Renal pelvis (tissue), 12 donors: ENCODE results near the gene INO80D. TPM values are rescaled to one million over a fixed set of nuclear protein-coding genes. Genes with fewer than 3 reads are reported as not detected.
A peak's percentile ranks its signal among the peaks of the same experiment; 100 is the strongest.
"Not testable (repeated sequence)": the region's sequence is repeated elsewhere in the genome, so short reads cannot be mapped to it uniquely, and the experiment has no call there.

Source experiments
- DNase-seq: peaks from one replicate; pipeline ENCODE4 v3.0.0-alpha.2; 2013
- long read RNA-seq, 16 experiments: transcript quantifications; one replicate each; lab custom pipeline, GENCODE V29; 2026
- polyA plus RNA-seq, 3 donors: library from polyadenylated mRNA; unstranded; fragments of 120-200 nt; gene quantifications; one replicate each; pipeline ENCODE4 v1.2.1, GENCODE V29; 2013; ENCODE audit not compliant: insufficient read length in 3 of 3

Gene INO80D, protein sequence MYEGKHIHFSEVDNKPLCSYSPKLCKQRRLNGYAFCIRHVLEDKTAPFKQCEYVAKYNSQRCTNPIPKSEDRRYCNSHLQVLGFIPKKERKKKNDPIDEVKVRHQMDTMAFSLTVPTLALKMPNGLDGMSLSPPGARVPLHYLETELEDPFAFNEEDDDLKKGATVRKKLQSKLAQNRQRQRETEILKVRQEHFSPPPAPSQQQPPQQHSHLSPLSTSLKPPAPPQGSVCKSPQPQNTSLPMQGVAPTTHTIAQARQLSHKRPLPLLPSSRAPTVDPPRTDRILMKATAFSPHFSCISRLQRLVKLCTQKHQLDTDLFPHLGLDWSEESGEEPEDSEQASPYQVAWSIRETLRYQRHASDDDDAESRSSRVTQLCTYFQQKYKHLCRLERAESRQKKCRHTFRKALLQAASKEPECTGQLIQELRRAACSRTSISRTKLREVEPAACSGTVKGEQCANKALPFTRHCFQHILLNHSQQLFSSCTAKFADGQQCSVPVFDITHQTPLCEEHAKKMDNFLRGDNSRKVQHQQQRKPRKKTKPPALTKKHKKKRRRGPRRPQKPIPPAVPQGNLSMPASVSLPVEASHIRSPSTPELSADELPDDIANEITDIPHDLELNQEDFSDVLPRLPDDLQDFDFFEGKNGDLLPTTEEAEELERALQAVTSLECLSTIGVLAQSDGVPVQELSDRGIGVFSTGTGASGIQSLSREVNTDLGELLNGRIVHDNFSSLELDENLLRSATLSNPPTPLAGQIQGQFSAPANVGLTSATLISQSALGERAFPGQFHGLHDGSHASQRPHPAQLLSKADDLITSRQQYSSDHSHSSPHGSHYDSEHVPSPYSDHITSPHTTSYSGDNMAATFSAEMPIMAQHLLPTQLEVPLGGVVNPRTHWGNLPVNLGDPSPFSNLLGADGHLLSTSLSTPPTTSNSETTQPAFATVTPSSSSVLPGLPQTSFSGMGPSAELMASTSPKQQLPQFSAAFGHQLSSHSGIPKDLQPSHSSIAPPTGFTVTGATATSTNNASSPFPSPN
- 10 to 100 TPM in 2 of 3 donors, 1 to 10 TPM in 1; 8.2 to 10.7 (median 10.6) TPM for polyA plus RNA-seq
- long read RNA-seq, donor 1: 0 reads
- long read RNA-seq, donor 2: 0 reads
- long read RNA-seq, donor 3: 0 reads
- long read RNA-seq, donor 4: 0 reads
- long read RNA-seq, donor 5: 0 reads
- long read RNA-seq, donor 6: 0 reads
- long read RNA-seq, donor 7: 0 reads
- long read RNA-seq, donor 8: 0 reads
- long read RNA-seq, donor 9: 0 reads
- long read RNA-seq, donor 10: 0 reads
- long read RNA-seq, donor 11: 0 reads
- long read RNA-seq, donor 12, full-length matches to known transcripts: 1 of 7 reads
- long read RNA-seq, donor 12, partial matches to known transcripts: 0 of 7 reads
- long read RNA-seq, donor 12, other reads (novel, unspliced or antisense): 6 of 7 reads
- long read RNA-seq, donor 13: 0 reads
- long read RNA-seq, donor 14: 0 reads
- long read RNA-seq, donor 15, partial matches to known transcripts: 0 of 9 reads
- long read RNA-seq, donor 15, other reads (novel, unspliced or antisense): 9 of 9 reads
- long read RNA-seq, donor 16: 0 reads

DNA sequence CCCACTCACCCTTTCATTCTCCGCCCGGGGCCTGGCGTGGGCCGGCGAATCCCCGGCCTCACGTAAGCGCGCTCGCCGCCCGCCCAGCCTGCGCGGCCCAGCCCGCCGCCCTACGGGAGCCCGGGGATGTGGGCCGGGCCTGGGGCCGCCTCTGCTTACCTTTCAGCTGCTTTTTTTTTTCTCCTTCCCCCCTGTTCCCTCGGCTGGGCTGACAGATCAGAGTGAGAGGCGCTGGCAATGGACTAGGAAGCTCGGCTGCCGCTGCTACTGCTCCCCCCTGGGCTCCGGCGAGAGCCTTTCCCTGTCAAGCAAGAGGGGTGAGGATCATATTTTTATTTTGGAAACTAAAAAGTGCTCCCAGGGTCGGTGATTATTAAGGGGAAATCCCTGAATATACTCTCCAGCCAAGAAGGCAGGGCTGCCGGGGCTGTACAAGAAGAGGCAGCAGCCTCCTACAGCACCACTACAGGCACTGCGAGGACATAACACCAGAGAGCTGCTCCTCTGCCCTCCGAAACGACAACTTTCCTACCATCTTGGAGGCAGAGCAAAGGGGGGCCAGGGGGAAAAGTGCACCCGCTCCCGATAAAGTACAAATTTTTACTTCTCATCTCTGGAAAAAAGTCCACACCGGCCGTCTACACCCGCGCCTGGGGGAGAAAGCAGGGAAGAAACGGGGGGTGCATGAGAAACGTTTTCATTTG lies at the start of gene INO80D:
Gene INO80D (minus strand): TSS at position 433 of the 704 bp plus-strand sequence. CDS start 23,158 bp downstream, outside the sequence.
- DNase-seq: peak; percentile 82

- no peak for DNase-seq
These were observed 41.7 kb upstream of the INO80D start for GRCh38 chr2:206127656-206128055.

DNA sequence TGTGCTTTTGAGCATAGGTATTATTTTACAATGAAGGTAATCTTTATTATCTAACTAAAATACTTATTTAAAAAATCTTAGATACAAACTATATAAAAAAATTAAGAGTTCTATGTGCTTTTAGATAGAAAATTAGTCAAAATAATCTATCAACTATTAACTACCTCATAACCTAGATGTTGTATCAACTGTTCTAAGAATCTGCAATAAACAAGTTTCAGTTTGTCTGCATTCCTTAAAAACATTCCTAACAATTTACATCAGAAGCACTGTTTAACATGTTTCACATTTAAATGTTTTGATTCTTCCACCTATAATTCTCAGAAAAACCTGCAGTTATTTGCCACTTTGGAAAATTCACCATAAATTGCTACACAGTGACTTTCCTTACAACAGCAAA lies 39.9 kb upstream of the INO80D start:
- no peak for DNase-seq

DNA sequence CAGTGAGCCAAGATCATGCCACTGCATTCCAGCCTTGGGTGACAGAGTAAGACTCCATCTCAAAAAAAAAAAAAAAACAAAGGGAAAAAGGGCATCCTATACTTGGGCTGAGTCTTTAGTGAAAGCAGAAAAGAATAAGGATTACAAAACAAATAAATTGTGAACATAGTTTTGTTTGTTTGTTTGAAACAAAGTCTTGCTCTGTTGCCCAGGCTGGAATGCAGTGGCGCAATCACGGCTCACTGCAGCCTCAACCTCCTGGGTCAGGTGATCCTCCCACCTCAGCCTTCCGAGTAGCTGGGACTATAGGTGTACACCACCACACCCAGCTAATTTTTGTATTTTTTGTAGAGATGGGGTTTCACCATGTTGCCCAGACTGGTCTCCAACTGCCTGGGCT lies 36.6 kb upstream of the INO80D start:
- DNase-seq: not testable (repeated sequence)

DNA sequence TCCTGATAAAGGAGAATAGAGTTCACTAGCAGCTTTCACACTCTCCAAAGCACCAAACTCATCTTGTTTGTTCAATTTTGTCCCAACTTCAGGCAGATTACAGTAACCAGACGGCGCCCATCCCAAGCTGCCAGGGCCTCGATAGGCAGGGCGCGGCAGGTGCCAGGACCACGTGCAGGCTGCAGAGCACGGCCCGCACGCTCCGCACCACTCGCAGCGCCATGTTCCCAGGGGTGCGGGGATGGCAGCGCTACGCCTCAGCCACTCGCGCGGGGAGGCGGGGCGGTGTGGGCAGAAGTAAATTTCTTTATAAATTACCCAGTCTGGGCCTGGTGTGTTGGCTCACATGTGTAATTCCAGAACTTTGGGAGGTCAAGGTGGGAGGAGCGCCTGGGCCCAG lies 30.3 kb upstream of the INO80D start:
- no peak for DNase-seq

DNA sequence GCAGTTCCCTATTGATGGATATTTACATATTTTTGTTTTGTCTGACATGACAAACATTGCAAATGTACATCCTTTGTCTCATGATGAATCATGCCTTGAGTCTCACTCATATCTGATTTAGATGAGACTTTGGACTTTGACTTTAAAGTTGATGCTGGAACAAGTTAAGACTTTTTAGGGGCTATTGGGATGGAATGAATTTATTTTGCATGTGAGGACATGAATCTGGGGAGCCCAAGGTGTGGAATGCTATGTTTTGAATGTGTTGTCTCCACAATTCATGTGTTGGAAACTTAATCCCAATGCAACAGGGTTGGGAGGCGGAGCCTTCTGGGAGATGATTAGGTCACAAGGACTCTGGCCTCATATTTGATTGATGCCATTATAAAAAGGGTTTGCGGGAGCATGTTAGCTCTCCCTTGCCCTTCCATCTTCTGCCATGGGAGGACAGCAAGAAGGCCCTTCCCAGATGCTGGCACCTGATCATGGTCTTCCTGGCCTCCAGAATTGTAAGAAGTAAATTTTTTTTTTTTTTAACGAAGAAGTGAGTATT lies 29.1 kb upstream of the INO80D start:
- DNase-seq: no peak

DNA sequence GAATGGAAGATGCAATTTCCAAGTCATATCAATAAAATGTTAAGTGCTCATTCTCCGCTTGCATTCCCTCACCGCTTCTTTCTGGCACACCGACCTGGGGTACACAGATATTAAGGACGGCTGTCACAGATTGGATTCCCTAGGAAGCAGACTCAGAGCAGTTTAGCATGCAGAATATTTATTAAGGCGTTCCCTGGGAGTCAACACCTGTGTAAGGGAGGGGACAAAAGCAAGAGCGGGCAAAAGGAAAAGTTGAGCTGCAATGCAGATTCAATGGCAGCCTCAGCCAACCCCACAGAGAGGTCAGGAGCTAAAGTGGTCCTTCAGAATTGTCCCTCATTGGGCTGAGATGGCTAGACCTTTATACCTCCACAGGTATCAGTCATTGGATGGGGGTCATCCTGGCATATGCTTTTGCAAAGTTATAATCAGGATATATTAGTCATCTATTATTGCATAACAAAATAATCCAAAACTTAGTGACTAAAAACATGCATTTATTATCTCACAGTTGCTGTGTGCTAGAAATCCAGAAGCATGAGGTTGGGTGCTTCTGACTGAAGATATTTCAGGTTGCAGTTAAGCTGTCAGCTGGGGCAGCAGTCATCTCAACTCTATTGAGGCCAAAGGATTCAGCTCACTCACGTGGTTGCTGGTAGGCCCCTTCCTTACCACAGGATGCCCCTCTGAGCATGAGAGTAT lies 27.0 kb upstream of the INO80D start:
- DNase-seq: no peak

- DNase-seq: no peak
These were observed 26.1 kb upstream of the INO80D start for GRCh38 chr2:206112108-206112507.

- no peak for DNase-seq
These were observed 22.7 kb upstream of the INO80D start for GRCh38 chr2:206108713-206109112.

- no peak for DNase-seq
These were observed 19.6 kb upstream of the INO80D start for GRCh38 chr2:206105541-206105940.

DNA sequence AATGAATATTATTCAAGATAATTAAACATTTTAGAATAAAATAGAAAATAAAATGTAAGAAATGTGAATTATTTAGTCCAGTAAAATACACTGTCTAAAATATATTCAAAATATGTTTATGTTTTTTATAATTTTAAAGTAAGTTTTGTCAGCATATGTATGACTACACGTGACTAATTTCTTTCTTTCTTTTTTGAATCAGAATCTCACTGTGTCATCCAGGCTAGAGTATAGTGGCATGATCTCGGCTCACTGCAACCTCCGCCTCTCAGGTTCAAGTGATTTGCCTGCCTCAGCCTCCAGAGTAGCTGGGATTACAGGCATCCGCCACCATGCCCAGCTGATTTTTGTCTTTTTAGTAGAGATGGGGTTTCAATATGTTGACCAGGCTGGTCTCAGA lies 19.1 kb upstream of the INO80D start:
- DNase-seq: no peak

- DNase-seq: not testable (repeated sequence)
These were observed 12.9 kb upstream of the INO80D start for GRCh38 chr2:206098872-206099271.

DNA sequence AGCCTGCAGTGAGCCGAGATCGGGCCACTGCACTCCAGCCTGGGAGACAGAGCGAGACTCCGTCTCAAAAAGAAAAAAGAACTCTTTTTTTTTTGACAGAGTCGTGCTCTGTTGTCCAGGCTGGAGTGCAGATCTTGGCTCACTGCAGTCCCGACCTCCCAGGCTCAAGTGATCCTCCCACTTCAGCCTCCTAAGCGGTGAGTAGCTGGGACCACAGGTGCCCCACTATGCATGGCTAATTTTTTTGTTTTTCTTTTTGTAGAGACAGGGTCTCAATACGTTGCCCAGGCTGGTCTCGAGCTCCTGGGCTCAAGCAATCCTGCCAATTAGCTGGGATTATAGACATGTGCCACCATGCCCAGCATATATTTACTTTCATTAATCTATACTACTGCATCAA lies 12.5 kb upstream of the INO80D start:
- DNase-seq: no peak

GRCh38 chr2:206096876-206097275 lies 10.9 kb upstream of the INO80D start:
- DNase-seq: no peak

- DNase-seq: no peak
These were observed 9.8 kb upstream of the INO80D start for GRCh38 chr2:206095536-206096332.

- no peak for DNase-seq
These were observed 6.3 kb upstream of the INO80D start for GRCh38 chr2:206092297-206092696.

- DNase-seq: no peak
These were observed 2.3 kb upstream of the INO80D start for GRCh38 chr2:206088248-206088647.

DNA sequence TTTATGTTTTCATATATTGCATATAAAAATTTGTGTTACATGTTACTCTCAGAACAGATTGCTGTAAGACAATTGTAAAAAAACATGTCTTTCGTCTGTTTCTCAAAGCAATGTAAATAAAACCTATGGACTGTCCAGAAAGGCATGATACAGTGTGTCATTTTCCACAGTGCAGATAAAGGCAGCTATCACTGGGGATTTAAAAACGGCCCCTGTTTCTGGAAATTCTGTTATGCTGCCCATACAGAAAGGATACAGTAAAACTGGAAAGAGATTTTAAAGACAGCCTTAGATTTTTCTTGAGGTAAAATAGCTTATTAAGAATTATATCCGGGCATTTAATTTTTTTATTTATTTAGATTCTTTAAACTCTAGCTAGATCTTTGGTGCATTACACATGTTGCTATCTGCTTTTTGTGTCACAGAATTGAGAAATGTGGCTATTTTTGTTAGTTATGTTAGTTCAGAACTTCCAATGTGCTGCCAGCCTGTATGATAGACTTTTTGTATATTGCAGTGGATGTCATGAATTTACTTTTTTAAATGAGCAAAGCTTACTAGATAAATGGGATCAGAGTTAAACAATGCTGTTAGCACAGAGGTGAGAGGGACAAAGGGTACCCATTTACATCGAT lies 859 bp upstream of the INO80D start:
- peak; percentile 28 for DNase-seq
